ENCODE data around the gene FBXL3. TPM values are rescaled to one million over a fixed set of nuclear protein-coding genes. Genes with fewer than 3 reads are reported as not detected.

FBXL3 gene
- total and polyA plus RNA-seq, 2 experiments from 2014 or later: 5.0 to 14.6 TPM

DNA sequence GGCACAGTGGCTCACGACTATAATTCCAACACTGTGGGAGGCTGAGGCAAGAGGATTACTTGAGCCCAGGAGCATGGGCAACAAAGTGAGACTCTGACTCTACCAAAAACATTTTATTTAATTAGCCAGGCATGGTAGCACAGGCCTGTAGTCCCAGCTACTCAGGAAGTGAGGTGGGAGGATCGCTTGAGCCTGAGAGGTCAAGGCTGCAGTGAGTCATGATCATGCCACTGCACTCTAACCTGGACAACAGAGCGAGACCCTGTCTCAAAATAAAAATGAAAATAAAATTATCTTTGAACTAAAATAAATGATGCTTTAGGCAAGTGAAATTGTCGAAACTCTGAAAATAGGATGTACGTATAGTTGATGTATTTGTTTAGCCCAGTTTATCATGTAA, 43.3 kb downstream of the FBXL3 start:
- no peak overlapping the region for H2AFZ ChIP-seq
- H3F3A ChIP-seq (replicated peaks; ENCODE audit: low read depth): no peaks in the 10 kb centered on the region
- H3K79me2 ChIP-seq (replicated peaks; ENCODE audit: insufficient read depth): no peaks in the 10 kb centered on the region
- H4K20me1 ChIP-seq (replicated peaks; ENCODE audit: insufficient read depth): no peaks in the 10 kb centered on the region
- Mint-ChIP-seq H3K9me3 (no peaks in the 10 kb centered on the region), H3K27me3 (ENCODE audit: insufficient read depth, low read depth, poor library complexity) (peaks cover 3% of the 10 kb centered on the region), H3K27ac (no peak overlapping the region), H3K4me1 (no peaks in the 10 kb centered on the region), H3K36me3 (ENCODE audit: low read depth) (no peaks in the 10 kb centered on the region), H3K4me3 (no peak overlapping the region)
- H3K4me3 ChIP-seq: no peak overlapping the region
- no peaks in the 10 kb centered on the region for H3K36me3 ChIP-seq (ENCODE audit: insufficient read depth)
- H3K9me2 ChIP-seq (ENCODE audit: insufficient read depth): no peaks in the 10 kb centered on the region
- DNase-seq (ENCODE audit: low spot score) (no peak), ATAC-seq (no peak)
- H3K27ac ChIP-seq (ENCODE audit: low read depth): no peak overlapping the region
- TF ChIP-seq CREB1 (CRISPR knock-in tag; IDR thresholded peaks at IDR 0.05; ENCODE audit: low read depth) (no peak), ZNF331 (CRISPR knock-in tag; IDR thresholded peaks at IDR 0.05; ENCODE audit: low read depth) (no peak), EZH2 (IDR thresholded peaks at IDR 0.05; ENCODE audit: low read depth, unreplicated experiment) (no peak)
- TF ChIP-seq, protein P1, sequence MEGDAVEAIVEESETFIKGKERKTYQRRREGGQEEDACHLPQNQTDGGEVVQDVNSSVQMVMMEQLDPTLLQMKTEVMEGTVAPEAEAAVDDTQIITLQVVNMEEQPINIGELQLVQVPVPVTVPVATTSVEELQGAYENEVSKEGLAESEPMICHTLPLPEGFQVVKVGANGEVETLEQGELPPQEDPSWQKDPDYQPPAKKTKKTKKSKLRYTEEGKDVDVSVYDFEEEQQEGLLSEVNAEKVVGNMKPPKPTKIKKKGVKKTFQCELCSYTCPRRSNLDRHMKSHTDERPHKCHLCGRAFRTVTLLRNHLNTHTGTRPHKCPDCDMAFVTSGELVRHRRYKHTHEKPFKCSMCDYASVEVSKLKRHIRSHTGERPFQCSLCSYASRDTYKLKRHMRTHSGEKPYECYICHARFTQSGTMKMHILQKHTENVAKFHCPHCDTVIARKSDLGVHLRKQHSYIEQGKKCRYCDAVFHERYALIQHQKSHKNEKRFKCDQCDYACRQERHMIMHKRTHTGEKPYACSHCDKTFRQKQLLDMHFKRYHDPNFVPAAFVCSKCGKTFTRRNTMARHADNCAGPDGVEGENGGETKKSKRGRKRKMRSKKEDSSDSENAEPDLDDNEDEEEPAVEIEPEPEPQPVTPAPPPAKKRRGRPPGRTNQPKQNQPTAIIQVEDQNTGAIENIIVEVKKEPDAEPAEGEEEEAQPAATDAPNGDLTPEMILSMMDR (conservative IDR thresholded peaks at IDR 0.05; ENCODE audit: low read depth in 2 of 2): no peak
- H3K27me3 ChIP-seq (ENCODE audit: insufficient read depth): no peaks in the 10 kb centered on the region
- H3K4me2 ChIP-seq: no peak overlapping the region
- no peaks in the 10 kb centered on the region; the same call in 1 of the 2 replicates for H3K4me1 ChIP-seq (ENCODE audit: insufficient read depth)

DNA sequence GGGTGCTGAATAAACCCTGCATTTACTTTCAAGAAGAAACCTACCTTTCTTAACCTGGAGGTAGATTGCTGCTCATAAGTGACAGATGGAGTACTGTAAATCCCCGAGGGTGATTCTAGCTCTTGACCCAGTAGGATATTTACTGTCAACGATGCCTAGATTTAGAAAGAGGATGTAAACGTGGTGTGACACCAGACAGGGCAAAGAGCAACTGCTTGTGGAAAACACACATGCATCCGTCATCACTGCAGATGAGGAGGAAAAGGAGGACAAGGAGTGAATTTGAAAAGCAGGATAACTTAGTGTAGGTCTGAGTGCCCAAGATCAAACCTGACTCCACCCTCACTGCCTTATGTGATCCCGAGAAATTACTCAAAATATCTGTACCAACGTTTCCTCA, 44.9 kb downstream of the FBXL3 start:
- no peaks in the 10 kb centered on the region for H3K9me2 ChIP-seq (ENCODE audit: insufficient read depth)
- H3K36me3 ChIP-seq (ENCODE audit: insufficient read depth): no peaks in the 10 kb centered on the region
- H3K27ac ChIP-seq (ENCODE audit: low read depth): no peak overlapping the region
- H3K79me2 ChIP-seq (replicated peaks; ENCODE audit: insufficient read depth): no peaks in the 10 kb centered on the region
- no peaks in the 10 kb centered on the region for H4K20me1 ChIP-seq (replicated peaks; ENCODE audit: insufficient read depth)
- Mint-ChIP-seq H3K27ac (no peak overlapping the region), H3K9me3 (no peaks in the 10 kb centered on the region), H3K36me3 (ENCODE audit: low read depth) (no peaks in the 10 kb centered on the region), H3K4me1 (no peaks in the 10 kb centered on the region), H3K4me3 (no peak overlapping the region), H3K27me3 (ENCODE audit: insufficient read depth, low read depth, poor library complexity) (peaks cover 2% of the 10 kb centered on the region)
- no peak for DNase-seq (ENCODE audit: low spot score)
- H2AFZ ChIP-seq: no peak overlapping the region
- no peaks in the 10 kb centered on the region for H3F3A ChIP-seq (replicated peaks; ENCODE audit: low read depth)
- H3K4me1 ChIP-seq (ENCODE audit: insufficient read depth): no peaks in the 10 kb centered on the region; the same call in 1 of the 2 replicates
- H3K4me2 ChIP-seq: no peak overlapping the region
- no peak overlapping the region for H3K4me3 ChIP-seq
- no peak for ATAC-seq
- no peaks in the 10 kb centered on the region for H3K27me3 ChIP-seq (ENCODE audit: insufficient read depth)
- TF ChIP-seq CREB1 (CRISPR knock-in tag; IDR thresholded peaks at IDR 0.05; ENCODE audit: low read depth) (no peak), POLR2AphosphoS5 (IDR thresholded peaks at IDR 0.05; ENCODE audit: low read depth) (no peak), JUNB (IDR thresholded peaks at IDR 0.05; ENCODE audit: unreplicated experiment) (no peak), ZNF331 (CRISPR knock-in tag; IDR thresholded peaks at IDR 0.05; ENCODE audit: low read depth) (no peak), EZH2 (IDR thresholded peaks at IDR 0.05; ENCODE audit: low read depth, unreplicated experiment) (no peak)
- TF ChIP-seq, protein P1 (conservative IDR thresholded peaks at IDR 0.05; ENCODE audit: low read depth in 2 of 2): no peak
- TF ChIP-seq, protein P2, sequence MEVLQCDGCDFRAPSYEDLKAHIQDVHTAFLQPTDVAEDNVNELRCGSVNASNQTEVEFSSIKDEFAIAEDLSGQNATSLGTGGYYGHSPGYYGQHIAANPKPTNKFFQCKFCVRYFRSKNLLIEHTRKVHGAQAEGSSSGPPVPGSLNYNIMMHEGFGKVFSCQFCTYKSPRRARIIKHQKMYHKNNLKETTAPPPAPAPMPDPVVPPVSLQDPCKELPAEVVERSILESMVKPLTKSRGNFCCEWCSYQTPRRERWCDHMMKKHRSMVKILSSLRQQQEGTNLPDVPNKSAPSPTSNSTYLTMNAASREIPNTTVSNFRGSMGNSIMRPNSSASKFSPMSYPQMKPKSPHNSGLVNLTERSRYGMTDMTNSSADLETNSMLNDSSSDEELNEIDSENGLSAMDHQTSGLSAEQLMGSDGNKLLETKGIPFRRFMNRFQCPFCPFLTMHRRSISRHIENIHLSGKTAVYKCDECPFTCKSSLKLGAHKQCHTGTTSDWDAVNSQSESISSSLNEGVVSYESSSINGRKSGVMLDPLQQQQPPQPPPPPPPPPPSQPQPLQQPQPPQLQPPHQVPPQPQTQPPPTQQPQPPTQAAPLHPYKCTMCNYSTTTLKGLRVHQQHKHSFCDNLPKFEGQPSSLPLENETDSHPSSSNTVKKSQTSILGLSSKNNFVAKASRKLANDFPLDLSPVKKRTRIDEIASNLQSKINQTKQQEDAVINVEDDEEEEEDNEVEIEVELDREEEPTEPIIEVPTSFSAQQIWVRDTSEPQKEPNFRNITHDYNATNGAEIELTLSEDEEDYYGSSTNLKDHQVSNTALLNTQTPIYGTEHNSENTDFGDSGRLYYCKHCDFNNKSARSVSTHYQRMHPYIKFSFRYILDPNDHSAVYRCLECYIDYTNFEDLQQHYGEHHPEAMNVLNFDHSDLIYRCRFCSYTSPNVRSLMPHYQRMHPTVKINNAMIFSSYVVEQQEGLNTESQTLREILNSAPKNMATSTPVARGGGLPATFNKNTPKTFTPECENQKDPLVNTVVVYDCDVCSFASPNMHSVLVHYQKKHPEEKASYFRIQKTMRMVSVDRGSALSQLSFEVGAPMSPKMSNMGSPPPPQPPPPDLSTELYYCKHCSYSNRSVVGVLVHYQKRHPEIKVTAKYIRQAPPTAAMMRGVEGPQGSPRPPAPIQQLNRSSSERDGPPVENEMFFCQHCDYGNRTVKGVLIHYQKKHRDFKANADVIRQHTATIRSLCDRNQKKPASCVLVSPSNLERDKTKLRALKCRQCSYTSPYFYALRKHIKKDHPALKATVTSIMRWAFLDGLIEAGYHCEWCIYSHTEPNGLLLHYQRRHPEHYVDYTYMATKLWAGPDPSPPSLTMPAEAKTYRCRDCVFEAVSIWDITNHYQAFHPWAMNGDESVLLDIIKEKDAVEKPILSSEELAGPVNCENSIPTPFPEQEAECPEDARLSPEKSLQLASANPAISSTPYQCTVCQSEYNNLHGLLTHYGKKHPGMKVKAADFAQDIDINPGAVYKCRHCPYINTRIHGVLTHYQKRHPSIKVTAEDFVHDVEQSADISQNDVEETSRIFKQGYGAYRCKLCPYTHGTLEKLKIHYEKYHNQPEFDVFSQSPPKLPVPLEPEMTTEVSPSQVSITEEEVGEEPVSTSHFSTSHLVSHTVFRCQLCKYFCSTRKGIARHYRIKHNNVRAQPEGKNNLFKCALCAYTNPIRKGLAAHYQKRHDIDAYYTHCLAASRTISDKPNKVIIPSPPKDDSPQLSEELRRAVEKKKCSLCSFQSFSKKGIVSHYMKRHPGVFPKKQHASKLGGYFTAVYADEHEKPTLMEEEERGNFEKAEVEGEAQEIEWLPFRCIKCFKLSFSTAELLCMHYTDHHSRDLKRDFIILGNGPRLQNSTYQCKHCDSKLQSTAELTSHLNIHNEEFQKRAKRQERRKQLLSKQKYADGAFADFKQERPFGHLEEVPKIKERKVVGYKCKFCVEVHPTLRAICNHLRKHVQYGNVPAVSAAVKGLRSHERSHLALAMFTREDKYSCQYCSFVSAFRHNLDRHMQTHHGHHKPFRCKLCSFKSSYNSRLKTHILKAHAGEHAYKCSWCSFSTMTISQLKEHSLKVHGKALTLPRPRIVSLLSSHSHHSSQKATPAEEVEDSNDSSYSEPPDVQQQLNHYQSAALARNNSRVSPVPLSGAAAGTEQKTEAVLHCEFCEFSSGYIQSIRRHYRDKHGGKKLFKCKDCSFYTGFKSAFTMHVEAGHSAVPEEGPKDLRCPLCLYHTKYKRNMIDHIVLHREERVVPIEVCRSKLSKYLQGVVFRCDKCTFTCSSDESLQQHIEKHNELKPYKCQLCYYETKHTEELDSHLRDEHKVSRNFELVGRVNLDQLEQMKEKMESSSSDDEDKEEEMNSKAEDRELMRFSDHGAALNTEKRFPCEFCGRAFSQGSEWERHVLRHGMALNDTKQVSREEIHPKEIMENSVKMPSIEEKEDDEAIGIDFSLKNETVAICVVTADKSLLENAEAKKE (CRISPR knock-in tag; IDR thresholded peaks at IDR 0.05): no peak
